ENCODE data around the gene TMEM139. TPM values are rescaled to one million over a fixed set of nuclear protein-coding genes. Genes with fewer than 3 reads are reported as not detected.

Gene TMEM139
- total RNA-seq, 1 experiment from 2014 or later = 1.5 TPM

GRCh38 chr7:143308632-143309031, 23.9 kb downstream of the TMEM139 start (continued):
- TF ChIP-seq, protein P1, sequence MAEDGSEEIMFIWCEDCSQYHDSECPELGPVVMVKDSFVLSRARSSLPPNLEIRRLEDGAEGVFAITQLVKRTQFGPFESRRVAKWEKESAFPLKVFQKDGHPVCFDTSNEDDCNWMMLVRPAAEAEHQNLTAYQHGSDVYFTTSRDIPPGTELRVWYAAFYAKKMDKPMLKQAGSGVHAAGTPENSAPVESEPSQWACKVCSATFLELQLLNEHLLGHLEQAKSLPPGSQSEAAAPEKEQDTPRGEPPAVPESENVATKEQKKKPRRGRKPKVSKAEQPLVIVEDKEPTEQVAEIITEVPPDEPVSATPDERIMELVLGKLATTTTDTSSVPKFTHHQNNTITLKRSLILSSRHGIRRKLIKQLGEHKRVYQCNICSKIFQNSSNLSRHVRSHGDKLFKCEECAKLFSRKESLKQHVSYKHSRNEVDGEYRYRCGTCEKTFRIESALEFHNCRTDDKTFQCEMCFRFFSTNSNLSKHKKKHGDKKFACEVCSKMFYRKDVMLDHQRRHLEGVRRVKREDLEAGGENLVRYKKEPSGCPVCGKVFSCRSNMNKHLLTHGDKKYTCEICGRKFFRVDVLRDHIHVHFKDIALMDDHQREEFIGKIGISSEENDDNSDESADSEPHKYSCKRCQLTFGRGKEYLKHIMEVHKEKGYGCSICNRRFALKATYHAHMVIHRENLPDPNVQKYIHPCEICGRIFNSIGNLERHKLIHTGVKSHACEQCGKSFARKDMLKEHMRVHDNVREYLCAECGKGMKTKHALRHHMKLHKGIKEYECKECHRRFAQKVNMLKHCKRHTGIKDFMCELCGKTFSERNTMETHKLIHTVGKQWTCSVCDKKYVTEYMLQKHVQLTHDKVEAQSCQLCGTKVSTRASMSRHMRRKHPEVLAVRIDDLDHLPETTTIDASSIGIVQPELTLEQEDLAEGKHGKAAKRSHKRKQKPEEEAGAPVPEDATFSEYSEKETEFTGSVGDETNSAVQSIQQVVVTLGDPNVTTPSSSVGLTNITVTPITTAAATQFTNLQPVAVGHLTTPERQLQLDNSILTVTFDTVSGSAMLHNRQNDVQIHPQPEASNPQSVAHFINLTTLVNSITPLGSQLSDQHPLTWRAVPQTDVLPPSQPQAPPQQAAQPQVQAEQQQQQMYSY (CRISPR knock-in tag; IDR thresholded peaks at IDR 0.05) = no peak
- TF ChIP-seq FOXP1 (CRISPR knock-in tag; IDR thresholded peaks at IDR 0.05; ENCODE audit: borderline replicate concordance) = no peak
- TF ChIP-seq FOXJ3 (CRISPR knock-in tag; IDR thresholded peaks at IDR 0.05; ENCODE audit: borderline replicate concordance) = no peak
- TF ChIP-seq CBFB (CRISPR knock-in tag; IDR thresholded peaks at IDR 0.05; ENCODE audit: low read depth) = no peak
- TF ChIP-seq MLX (CRISPR knock-in tag; IDR thresholded peaks at IDR 0.05) = no peak
- no peak for TF ChIP-seq USF2 (CRISPR knock-in tag; IDR thresholded peaks at IDR 0.05)
- no peak for TF ChIP-seq NR2C2 (CRISPR knock-in tag; IDR thresholded peaks at IDR 0.05)

DNA sequence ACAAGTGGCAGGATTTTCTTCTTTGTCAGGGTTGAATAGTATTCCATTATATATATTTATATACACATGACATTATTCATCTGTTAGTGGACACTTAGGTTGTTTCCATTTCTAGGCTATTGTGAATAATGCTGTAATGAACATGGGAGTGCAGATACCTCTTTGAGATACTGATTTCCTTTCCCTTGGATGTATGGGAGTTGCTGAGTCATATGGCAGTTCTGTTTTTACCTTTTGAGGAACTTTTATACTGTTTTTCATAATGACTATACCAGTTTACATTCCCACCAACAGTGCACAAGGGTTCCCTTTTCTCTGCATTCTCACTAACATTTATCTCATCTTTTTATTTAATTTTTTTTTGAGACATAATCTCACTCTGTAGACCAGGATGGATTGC, 29.4 kb downstream of the TMEM139 start:
- DNase-seq (ENCODE audit: low spot score) (no peak), ATAC-seq (no peak)
- no peak overlapping the region for H3K27ac Mint-ChIP-seq
- ChIA-PET POLR2A (no interaction called here), CTCF (no interaction called here)
- TF ChIP-seq NR2C2 (CRISPR knock-in tag; IDR thresholded peaks at IDR 0.05) (no peak), MYBL2 (CRISPR knock-in tag; IDR thresholded peaks at IDR 0.05) (no peak), GABPB1 (CRISPR knock-in tag; IDR thresholded peaks at IDR 0.05) (no peak), TEAD4 (CRISPR knock-in tag; IDR thresholded peaks at IDR 0.05) (no peak), TCF7 (CRISPR knock-in tag; IDR thresholded peaks at IDR 0.05; ENCODE audit: low read depth) (no peak), CDX4 (CRISPR knock-in tag; IDR thresholded peaks at IDR 0.05; ENCODE audit: borderline replicate concordance) (no peak), CREM (CRISPR knock-in tag; IDR thresholded peaks at IDR 0.05) (no peak)
- TF ChIP-seq, protein P2, sequence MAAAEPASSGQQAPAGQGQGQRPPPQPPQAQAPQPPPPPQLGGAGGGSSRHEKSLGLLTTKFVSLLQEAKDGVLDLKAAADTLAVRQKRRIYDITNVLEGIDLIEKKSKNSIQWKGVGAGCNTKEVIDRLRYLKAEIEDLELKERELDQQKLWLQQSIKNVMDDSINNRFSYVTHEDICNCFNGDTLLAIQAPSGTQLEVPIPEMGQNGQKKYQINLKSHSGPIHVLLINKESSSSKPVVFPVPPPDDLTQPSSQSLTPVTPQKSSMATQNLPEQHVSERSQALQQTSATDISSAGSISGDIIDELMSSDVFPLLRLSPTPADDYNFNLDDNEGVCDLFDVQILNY (CRISPR knock-in tag; IDR thresholded peaks at IDR 0.05) = no peak
- TF ChIP-seq, protein P1 (CRISPR knock-in tag; IDR thresholded peaks at IDR 0.05) = no peak
- TF ChIP-seq, protein P3, sequence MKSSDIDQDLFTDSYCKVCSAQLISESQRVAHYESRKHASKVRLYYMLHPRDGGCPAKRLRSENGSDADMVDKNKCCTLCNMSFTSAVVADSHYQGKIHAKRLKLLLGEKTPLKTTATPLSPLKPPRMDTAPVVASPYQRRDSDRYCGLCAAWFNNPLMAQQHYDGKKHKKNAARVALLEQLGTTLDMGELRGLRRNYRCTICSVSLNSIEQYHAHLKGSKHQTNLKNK (CRISPR knock-in tag; IDR thresholded peaks at IDR 0.05) = no peak
- TF ChIP-seq, protein P4, sequence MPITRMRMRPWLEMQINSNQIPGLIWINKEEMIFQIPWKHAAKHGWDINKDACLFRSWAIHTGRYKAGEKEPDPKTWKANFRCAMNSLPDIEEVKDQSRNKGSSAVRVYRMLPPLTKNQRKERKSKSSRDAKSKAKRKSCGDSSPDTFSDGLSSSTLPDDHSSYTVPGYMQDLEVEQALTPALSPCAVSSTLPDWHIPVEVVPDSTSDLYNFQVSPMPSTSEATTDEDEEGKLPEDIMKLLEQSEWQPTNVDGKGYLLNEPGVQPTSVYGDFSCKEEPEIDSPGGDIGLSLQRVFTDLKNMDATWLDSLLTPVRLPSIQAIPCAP (CRISPR knock-in tag; IDR thresholded peaks at IDR 0.05) = no peak
- H3K9me3 Mint-ChIP-seq = no peaks in the 10 kb centered on the region
- H3K4me3 Mint-ChIP-seq = no peak overlapping the region
- H3K4me1 Mint-ChIP-seq = peaks cover 7% of the 10 kb centered on the region; the same call in 1 of the 2 replicates
- H3K36me3 Mint-ChIP-seq = 0 out of 2 replicates have a peak, but pooled peaks cover 5% of the 10 kb centered on the region
- H3K27me3 Mint-ChIP-seq (ENCODE audit: low read depth) = no peaks in the 10 kb centered on the region; the same call in 1 of the 2 replicates
